IPS-20b (cell line): ENCODE data around the gene SMIM36.
"Not testable (repeated sequence)": the region's sequence is repeated elsewhere in the genome, so short reads cannot be mapped to it uniquely, and the experiment has no call there.

Source experiments
- H3K27ac ChIP-seq: one replicate; pipeline ENCODE4 v1.5.1; 2013; ENCODE audit warnings: low read length
- H3K27me3 ChIP-seq: 2 replicates; pipeline ENCODE4 v1.6.1; 2013; ENCODE audit warnings: mild to moderate bottlenecking, low read length, inconsistent platforms; ENCODE audit not compliant: insufficient read depth
- H3K36me3 ChIP-seq: 2 replicates; pipeline ENCODE4 v1.6.1; 2013; ENCODE audit warnings: low read depth, mild to moderate bottlenecking, inconsistent platforms, low read length, moderate library complexity; ENCODE audit not compliant: insufficient read depth
- H3K4me1 ChIP-seq: 2 replicates; pipeline ENCODE4 v1.6.1; 2013; ENCODE audit warnings: mild to moderate bottlenecking, control low read depth, inconsistent platforms, low read length, moderate library complexity; ENCODE audit not compliant: insufficient read depth
- H3K4me3 ChIP-seq: 2 replicates; pipeline ENCODE4 v1.5.1; 2013; ENCODE audit warnings: mild to moderate bottlenecking, low read length, inconsistent platforms
- H3K9ac ChIP-seq: 2 replicates; pipeline ENCODE4 v1.6.1; 2013; ENCODE audit warnings: low read depth, mild to moderate bottlenecking, inconsistent platforms, low read length, moderate library complexity
- H3K9me3 ChIP-seq: 2 replicates; pipeline ENCODE4 v1.6.1; 2013; ENCODE audit warnings: mild to moderate bottlenecking, low read depth, low read length, inconsistent platforms; ENCODE audit not compliant: insufficient read depth

The SMIM36 gene

DNA sequence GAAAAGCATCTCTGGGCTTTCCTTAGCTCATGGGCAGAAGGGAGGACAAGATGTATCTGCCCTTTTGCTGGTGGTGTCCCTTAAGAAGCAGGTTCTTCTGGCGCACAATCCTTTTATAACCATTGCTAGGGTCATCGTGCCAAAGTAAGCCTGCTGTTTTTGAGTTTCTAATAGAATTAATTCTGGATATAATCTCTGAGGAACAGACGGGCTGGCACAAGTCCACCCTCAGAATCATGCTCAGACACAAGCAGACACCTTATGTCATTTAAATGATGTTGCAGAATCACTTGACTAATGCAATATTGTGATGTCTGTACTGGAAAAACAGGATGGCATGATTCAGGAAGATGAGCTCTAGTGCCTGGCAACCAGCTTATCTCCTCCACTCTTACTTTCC, 70.9 kb downstream of the SMIM36 start:
- H3K4me3 ChIP-seq, result no peak overlapping the region
- no peaks in the 10 kb centered on the region for H3K36me3 ChIP-seq
- no peak overlapping the region for H3K9ac ChIP-seq
- no peak overlapping the region for H3K27ac ChIP-seq
- H3K9me3 ChIP-seq, result no peaks in the 10 kb centered on the region
- peaks cover 18% of the 10 kb centered on the region for H3K4me1 ChIP-seq
- H3K27me3 ChIP-seq, result no peaks in the 10 kb centered on the region

DNA sequence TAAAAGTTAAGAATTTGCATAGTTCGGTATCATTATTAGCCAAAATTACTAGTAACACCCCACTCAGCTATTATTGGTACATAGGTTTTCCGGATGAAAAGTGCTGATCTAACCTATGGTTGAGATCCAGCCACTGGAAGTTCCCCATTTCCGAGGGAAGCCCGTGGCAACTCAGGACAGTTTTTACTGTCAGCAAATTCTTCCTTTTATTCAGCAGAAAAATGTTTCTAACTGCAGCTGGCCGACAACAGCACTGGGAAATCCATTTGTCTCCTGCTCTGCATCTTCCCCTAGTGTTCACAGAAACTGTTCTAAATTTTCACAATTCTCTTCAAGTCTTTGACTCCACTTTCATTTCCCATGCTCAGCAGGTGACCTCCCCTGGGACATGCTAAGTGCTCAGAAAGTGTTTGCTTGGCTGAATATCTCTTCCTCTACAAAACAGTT, 74.1 kb downstream of the SMIM36 start:
- peaks cover 9% of the 10 kb centered on the region for H3K4me1 ChIP-seq

DNA sequence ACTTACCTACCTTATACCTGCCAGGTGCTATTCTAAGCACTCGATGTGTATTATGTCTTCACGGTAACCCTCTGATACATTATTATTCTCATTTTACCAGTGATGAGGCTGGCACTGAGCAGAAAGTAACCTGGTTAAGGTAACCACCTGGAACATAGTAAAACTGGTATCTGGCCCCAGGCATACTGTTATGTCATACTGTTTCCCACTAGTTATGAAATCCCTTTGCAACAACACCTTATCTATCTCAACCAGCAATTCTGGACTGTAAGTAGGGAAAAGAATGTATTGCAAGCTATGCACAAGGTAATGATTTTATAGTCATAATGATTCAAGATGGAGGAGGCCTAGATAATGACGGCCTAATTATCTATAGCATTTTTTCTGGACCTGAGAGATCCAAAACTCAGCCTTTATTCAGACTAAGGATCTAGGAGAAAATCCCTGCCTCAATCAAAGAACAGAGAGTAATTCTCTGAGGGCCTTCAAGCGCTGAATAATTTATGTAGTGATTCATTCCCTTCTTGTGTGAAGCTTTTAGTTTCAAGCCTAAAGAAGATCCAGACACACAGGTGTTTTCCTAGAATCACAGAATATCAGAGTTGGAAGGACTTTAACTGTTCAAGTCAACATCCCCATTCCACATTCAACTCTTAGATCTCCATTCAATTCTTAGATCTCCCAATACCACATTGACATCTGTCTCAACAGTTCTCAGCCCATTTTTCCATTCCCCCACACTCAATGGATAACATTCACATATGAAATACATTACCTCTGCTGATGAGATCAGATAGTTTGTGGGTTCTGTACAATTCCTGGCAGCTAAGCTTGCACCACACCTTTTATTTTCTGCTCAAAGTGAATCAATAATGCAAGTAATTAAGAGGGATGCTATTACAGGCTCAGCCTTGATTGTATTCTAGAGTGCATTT, 74.8 kb downstream of the SMIM36 start:
- no peak overlapping the region for H3K4me3 ChIP-seq
- H3K9ac ChIP-seq, result no peak overlapping the region
- no peak overlapping the region for H3K27ac ChIP-seq
- H3K4me1 ChIP-seq, result peaks cover 9% of the 10 kb centered on the region
- no peaks in the 10 kb centered on the region for H3K27me3 ChIP-seq
- H3K9me3 ChIP-seq, result no peaks in the 10 kb centered on the region
- H3K36me3 ChIP-seq, result no peaks in the 10 kb centered on the region

More for the DNA sequence above, 74.1 kb downstream of the SMIM36 start:
- Histone ChIP-seq H3K27ac (no peak overlapping the region), H3K36me3 (no peaks in the 10 kb centered on the region), H3K4me3 (no peak overlapping the region), H3K9ac (no peak overlapping the region), H3K9me3 (no peaks in the 10 kb centered on the region), H3K27me3 (no peaks in the 10 kb centered on the region)

DNA sequence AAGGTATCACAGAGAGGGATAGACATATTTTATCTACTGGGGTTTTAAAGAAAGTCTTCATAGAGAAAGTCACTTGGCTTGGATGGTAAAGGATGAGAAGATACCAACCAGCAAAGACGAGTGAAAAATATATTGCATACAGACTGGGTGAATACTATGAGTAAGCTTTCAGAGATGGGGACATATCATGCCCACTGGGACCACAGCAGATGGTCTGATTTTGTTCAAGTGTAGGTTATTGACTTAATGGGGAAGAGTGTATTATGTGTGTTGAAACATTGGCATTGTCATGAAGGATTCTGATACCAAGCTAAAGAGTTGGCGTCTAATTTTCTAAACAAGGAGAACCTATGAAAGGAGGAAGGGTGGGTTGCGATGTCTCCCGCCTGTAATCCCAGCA, 75.8 kb downstream of the SMIM36 start:
- H3K4me3 ChIP-seq, result no peak overlapping the region
- H3K36me3 ChIP-seq, result no peaks in the 10 kb centered on the region
- peaks cover 9% of the 10 kb centered on the region for H3K4me1 ChIP-seq
- H3K9ac ChIP-seq, result no peak overlapping the region
- no peak overlapping the region for H3K27ac ChIP-seq
- H3K9me3 ChIP-seq, result no peaks in the 10 kb centered on the region
- H3K27me3 ChIP-seq, result no peaks in the 10 kb centered on the region

DNA sequence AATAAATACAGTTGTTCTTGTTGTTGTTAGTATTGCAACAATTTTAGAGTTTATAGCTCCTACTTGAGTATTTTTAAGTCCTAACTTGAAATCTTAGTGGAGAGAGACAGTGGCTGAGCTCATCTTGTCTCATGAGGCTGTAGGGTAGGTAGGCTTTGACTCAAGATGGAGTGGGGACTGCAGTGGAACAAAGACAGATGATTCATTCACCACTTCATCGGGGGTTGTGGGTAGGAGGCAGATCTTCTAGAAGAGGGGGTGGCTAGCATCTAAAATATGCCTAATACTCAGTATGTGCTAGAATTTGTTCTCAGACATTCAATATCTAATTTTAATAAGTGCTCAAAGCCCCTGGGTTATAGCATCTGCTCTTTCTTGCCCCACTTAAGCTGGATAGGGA, 76.5 kb downstream of the SMIM36 start:
- no peaks in the 10 kb centered on the region for H3K9me3 ChIP-seq
- H3K4me3 ChIP-seq, result no peak overlapping the region
- H3K9ac ChIP-seq, result no peak overlapping the region
- no peak overlapping the region for H3K27ac ChIP-seq
- peaks cover 9% of the 10 kb centered on the region for H3K4me1 ChIP-seq
- no peaks in the 10 kb centered on the region for H3K27me3 ChIP-seq
- no peaks in the 10 kb centered on the region for H3K36me3 ChIP-seq

DNA sequence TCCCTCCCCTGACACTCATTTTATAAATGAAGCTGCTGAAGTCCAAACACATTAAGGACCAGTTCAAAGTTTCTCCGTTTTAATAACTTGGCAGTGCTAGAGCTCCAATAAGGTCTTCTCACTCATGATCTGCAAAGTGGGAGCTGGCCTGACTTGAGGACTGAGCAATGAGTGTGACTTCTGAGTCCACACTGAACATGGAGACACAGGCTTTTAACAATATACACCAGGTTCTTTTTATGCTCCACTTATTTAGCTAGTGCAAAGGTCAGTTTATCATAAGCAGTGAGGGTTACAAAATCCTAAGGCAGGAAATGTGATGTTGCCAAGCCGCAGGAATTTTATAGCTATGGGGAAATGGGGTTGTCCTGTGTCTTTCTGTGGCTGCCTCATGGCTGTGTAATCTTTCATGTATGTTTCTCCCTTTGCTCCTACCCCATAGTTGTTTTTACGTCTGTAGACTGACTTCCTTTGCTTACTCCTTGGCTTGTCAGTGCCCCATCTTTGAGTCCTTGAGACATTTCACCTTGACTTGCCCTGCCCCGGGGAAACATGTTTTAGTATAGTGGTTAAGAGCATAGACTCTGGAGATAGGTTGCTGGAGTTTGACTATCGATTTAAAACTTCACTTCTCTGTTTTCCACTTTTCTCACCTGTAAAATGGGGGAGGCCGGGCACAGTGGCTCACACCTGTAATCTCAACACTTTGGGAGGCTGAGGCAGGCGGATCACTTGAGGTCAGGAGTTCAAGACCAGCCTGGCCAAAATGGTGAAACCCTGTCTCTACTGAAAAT, 77.4 kb downstream of the SMIM36 start:
- no peak overlapping the region for H3K9ac ChIP-seq
- no peaks in the 10 kb centered on the region for H3K27me3 ChIP-seq
- H3K9me3 ChIP-seq, result no peaks in the 10 kb centered on the region
- H3K4me1 ChIP-seq, result peaks cover 6% of the 10 kb centered on the region
- no peaks in the 10 kb centered on the region for H3K36me3 ChIP-seq
- no peak overlapping the region for H3K4me3 ChIP-seq
- no peak overlapping the region for H3K27ac ChIP-seq

DNA sequence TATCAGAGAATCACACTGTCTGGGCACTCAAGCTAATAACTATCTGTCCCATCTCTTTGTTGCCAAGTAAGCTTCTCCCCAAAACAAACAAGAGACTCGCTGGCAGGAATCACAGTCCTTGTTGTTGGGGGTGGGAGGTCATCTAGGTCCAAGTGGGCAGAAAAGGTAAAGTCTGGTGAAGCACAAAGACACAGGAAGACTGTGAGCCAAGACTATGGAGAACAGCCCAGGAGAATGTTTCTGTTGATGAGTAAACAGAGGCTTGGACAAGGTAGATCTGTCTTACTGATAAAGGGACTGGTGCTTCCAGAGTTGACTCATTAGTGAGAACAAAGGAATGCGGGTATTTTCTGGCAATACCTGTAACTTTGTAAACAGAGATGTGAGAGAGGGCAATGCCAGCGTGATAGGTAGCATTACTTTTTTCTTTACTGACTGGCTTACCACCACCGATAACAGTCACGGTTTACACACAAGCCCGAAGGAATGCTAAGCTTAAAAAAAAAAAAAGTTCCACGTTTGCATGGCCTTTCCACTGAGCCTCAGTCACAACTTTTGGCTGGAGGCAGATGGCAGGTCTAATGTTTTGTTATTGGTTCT, 78.1 kb downstream of the SMIM36 start:
- H3K27ac ChIP-seq, result no peak overlapping the region
- no peaks in the 10 kb centered on the region for H3K36me3 ChIP-seq
- H3K27me3 ChIP-seq, result no peaks in the 10 kb centered on the region
- no peak overlapping the region for H3K4me3 ChIP-seq
- H3K4me1 ChIP-seq, result peaks cover 6% of the 10 kb centered on the region
- H3K9me3 ChIP-seq, result no peaks in the 10 kb centered on the region; the same call in 1 of the 2 replicates
- H3K9ac ChIP-seq, result no peak overlapping the region

DNA sequence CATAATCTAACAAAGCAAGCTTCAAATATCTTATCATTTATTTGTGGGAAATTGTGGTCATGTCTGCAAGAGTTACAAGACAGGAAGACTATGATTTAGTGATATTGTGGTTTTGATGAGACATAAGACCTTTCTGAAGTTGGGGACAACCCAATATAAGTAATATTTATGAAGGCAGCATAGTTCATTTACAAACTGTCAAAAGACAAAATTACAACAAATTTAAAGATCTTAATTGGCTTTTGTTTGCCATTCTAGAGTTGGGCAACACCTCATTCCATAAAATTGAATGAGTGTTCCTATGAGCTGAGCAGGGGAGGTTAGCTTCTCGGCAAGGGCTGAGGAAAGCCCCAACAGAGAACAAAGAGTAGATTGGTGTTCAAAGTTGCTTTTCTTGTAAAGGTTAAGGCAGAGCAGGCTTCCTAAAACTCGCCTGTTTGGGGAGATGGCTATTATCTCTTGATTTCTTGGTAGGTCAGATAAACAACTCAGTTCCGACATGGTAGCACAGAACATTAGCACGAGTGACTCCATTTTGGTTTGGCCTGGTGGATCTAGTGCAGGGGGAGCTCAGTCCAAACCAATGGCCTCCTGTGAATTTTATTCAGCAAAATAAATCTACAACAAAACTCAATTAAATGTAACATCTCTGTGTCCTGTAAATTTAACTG, 78.8 kb downstream of the SMIM36 start:
- no peaks in the 10 kb centered on the region for H3K36me3 ChIP-seq
- no peaks in the 10 kb centered on the region; the same call in 1 of the 2 replicates for H3K9me3 ChIP-seq
- no peak overlapping the region for H3K27ac ChIP-seq
- peaks cover 4% of the 10 kb centered on the region for H3K4me1 ChIP-seq
- H3K27me3 ChIP-seq, result no peaks in the 10 kb centered on the region
- H3K9ac ChIP-seq, result no peak overlapping the region
- H3K4me3 ChIP-seq, result no peak overlapping the region

DNA sequence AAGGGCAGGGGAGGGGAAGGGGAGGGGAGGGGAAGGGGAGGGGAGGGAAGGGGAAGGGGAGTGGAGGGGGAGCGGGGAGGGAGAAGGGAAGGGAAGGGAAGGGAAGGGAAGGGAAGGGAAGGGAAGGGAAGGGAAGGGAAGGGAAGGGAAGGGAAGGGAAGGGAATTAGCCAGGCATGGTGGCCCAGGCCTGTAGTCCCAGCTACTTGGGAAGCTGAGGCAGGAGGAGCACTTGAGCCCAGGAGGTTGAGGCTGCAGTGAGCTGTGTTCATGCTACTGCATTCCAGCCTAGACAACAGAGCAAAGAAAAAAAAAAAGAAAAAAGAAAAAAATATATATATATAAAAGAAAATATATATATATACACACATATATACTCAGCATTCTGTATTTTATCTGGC, 79.3 kb downstream of the SMIM36 start:
- H3K27ac ChIP-seq, H3K9ac ChIP-seq, H3K4me3 ChIP-seq, H3K36me3 ChIP-seq, H3K27me3 ChIP-seq, H3K4me1 ChIP-seq, H3K9me3 ChIP-seq: not testable (repeated sequence)

DNA sequence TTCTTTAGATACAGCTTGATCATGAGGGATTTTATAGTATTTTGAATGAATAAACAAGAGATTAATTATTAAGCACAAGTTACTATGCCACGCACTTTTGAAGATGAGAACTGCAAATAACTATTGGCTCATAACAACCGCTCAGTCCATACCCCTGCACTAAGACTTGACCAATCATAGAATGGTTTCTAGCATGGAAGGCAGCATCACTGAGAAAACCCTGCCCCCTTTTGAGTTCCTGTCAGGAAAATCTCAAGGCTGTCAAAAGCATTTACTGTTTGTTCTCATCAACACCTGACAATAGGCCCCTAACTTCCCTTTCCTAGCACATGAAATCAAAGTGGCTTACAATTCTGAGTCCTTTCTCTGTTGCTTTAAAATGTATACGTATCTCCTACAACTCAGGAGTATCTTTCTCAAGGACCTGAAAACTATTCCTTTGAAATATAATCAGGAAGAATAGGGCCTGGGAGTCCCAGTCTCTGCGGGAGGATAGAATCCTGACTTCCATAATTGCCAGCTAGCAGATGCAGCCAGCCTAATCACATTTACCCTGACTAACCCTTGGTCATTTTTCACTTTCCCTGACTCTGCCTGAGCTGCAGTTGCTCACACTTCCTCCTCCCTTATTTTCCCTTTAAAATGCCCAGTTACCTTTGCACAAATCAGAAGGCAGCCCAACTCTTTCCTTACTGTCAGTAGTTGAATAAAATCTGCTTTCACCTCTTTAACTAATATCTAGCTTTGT, 80.5 kb downstream of the SMIM36 start:
- H3K27ac ChIP-seq, result no peak overlapping the region
- H3K27me3 ChIP-seq, result no peaks in the 10 kb centered on the region
- no peaks in the 10 kb centered on the region; the same call in 1 of the 2 replicates for H3K9me3 ChIP-seq
- H3K9ac ChIP-seq, result no peak overlapping the region
- no peak overlapping the region for H3K4me3 ChIP-seq
- H3K36me3 ChIP-seq, result no peaks in the 10 kb centered on the region
- H3K4me1 ChIP-seq, result no peaks in the 10 kb centered on the region; the same call in 1 of the 2 replicates

DNA sequence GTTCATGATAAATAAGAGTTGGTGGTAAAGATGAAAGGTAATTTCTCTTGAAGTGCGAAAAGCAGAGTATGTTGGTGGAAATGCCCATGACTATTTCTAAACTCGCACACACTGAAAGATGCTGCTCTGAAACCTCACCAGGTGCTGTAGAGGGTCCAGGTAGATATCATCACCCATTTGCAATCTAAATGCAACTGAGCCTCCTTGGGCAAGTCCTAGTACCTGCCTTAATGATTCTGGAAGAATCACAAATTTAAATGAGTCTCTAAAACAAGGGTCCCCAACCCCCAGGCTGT, 83.7 kb downstream of the SMIM36 start:
- Histone ChIP-seq H3K27ac (no peak overlapping the region), H3K9me3 (no peaks in the 10 kb centered on the region; the same call in 1 of the 2 replicates), H3K4me1 (no peaks in the 10 kb centered on the region; the same call in 1 of the 2 replicates)

More for the DNA sequence above, 83.7 kb downstream of the SMIM36 start:
- Histone ChIP-seq H3K9ac (no peak overlapping the region), H3K4me3 (no peak overlapping the region), H3K36me3 (no peaks in the 10 kb centered on the region), H3K27me3 (0 out of 2 replicates have a peak, but pooled peaks cover 4% of the 10 kb centered on the region)
